Endothelial cell of umbilical vein (primary cell): ENCODE results near the gene NSMCE1. TPM values are rescaled to one million over a fixed set of nuclear protein-coding genes. Genes with fewer than 3 reads are reported as not detected.

ENCODE experiments used
- BruUV-seq: library from RNA; stranded (reverse); fragments of 400-500 nt; replicated peaks from 2 replicates; lab custom pipeline; 2021; lab: Mats Ljungman, UMichigan
- CTCF ChIA-PET: fragments of 300-600, 350-600 bp; sonication (Branson Sonifier 250); formaldehyde crosslinking; loops from one replicate; lab custom pipeline; 2021; ENCODE audit warnings: antibody characterized with exemption, inconsistent platforms; lab: Charles Lee
- POLR2A ChIA-PET: fragments of 300-600, 350-600 bp; sonication (Branson Sonifier 250); formaldehyde crosslinking; loops from one replicate; lab custom pipeline; 2021; ENCODE audit warnings: antibody characterized with exemption, inconsistent platforms; lab: Charles Lee
- DNase-seq: peaks from one replicate; pipeline ENCODE4 v3.0.0-alpha.2; 2011; ENCODE audit warnings: low read depth, low spot score
- FAIRE-seq: peaks from 2 replicates; lab custom pipeline; 2011; peaks lifted over from hg19 to GRCh38; lab: Jason Lieb, UNC
- H2AFZ ChIP-seq: 2 replicates; pipeline ENCODE4 v1.6.0; 2012; ENCODE audit warnings: low read depth, low read length, control low read depth, inconsistent platforms
- H3K27ac ChIP-seq: 2 replicates; pipeline ENCODE4 v1.5.1; 2011; ENCODE audit warnings: low read depth, mild to moderate bottlenecking, control low read depth, low read length, moderate library complexity; ENCODE audit not compliant: insufficient read depth
- H3K27me3 ChIP-seq, 2 experiments: 2 replicates each; pipeline versions ENCODE4 v1.6.0 to v1.6.1; 2011; ENCODE audit warnings: low read length in 2 of 2, mixed read lengths in 1 of 2; ENCODE audit not compliant: control insufficient read depth in 2 of 2, insufficient read depth in 2 of 2
- H3K36me3 ChIP-seq, 2 experiments: 2 replicates in 1 of 2; 3 replicates in 1 of 2; pipeline ENCODE4 v1.5.1; 2011; ENCODE audit warnings: low read length in 2 of 2, mild to moderate bottlenecking in 1 of 2, moderate library complexity in 1 of 2; ENCODE audit not compliant: control insufficient read depth in 2 of 2, insufficient read depth in 2 of 2; ENCODE audit errors: extremely low read depth in 1 of 2
- H3K4me1 ChIP-seq: 3 replicates; pipeline ENCODE4 v1.5.1; 2011; ENCODE audit warnings: mild to moderate bottlenecking, low read length; ENCODE audit not compliant: control insufficient read depth, insufficient read depth; ENCODE audit errors: extremely low read depth
- H3K4me2 ChIP-seq: 2 replicates; pipeline ENCODE4 v1.6.1; 2011; ENCODE audit warnings: low read length, control low read depth, mixed read lengths; ENCODE audit not compliant: insufficient read depth
- H3K4me3 ChIP-seq, 3 experiments: fragments of 200-600 bp in 1 of 3; sonication (generic), shearing (Covaris generic) in 1 of 3; replicated peaks in 1 of 3; 2 replicates each; pipeline ENCODE4 v1.5.1; 2011 to 2016; ENCODE audit warnings: control low read depth in 3 of 3, low read length in 3 of 3, mild to moderate bottlenecking in 2 of 3, inconsistent platforms in 1 of 3, low read depth in 1 of 3, moderate library complexity in 1 of 3; ENCODE audit not compliant: insufficient read depth in 1 of 3
- H3K79me2 ChIP-seq: 2 replicates; pipeline ENCODE4 v1.6.0; 2012; ENCODE audit warnings: low read length, inconsistent platforms; ENCODE audit not compliant: control insufficient read depth, insufficient read depth
- H3K9ac ChIP-seq: replicated peaks from 2 replicates; pipeline ENCODE3; 2011; ENCODE audit warnings: low read length, control low read depth; ENCODE audit not compliant: insufficient read depth; ENCODE audit errors: extremely low read depth
- H3K9me1 ChIP-seq: replicated peaks from 3 replicates; pipeline ENCODE4 v1.6.0; 2011; ENCODE audit warnings: mild to moderate bottlenecking, low read length; ENCODE audit not compliant: control insufficient read depth, insufficient read depth; ENCODE audit errors: extremely low read depth
- H3K9me3 ChIP-seq: replicated peaks from 2 replicates; pipeline ENCODE4 v1.5.1; 2012; ENCODE audit warnings: low read length, inconsistent platforms; ENCODE audit not compliant: control insufficient read depth, insufficient read depth
- H4K20me1 ChIP-seq: replicated peaks from 2 replicates; pipeline ENCODE3; 2011; ENCODE audit warnings: mild to moderate bottlenecking, low read length; ENCODE audit not compliant: control insufficient read depth, insufficient read depth; ENCODE audit errors: extremely low read depth
- CTCF ChIP-seq, 2 donors: IDR thresholded peaks; 1 replicate in 1 of 2; 2 replicates in 1 of 2; pipeline ENCODE4 v1.5.1; 2011; ENCODE audit warnings: low read length in 2 of 2, mild to moderate bottlenecking in 2 of 2, moderate library complexity in 2 of 2, control low read depth in 1 of 2, inconsistent platforms in 1 of 2, low read depth in 1 of 2; ENCODE audit not compliant: insufficient read depth in 1 of 2; ENCODE audit errors: extremely low read depth in 1 of 2
- EZH2 ChIP-seq: IDR thresholded peaks from 2 replicates; pipeline ENCODE4 v1.6.1; 2012; ENCODE audit warnings: borderline replicate concordance, low read depth, mild to moderate bottlenecking, moderate library complexity, low read length, inconsistent platforms; ENCODE audit not compliant: severe bottlenecking
- FOS ChIP-seq: IDR thresholded peaks from 2 replicates; pipeline ENCODE4 v1.6.1; 2011; ENCODE audit warnings: mild to moderate bottlenecking, low read length, moderate library complexity, borderline replicate concordance; ENCODE audit not compliant: insufficient read depth
- JUN ChIP-seq: IDR thresholded peaks from 2 replicates; pipeline ENCODE4 v1.6.1; 2011; ENCODE audit warnings: borderline replicate concordance, low read depth; ENCODE audit not compliant: insufficient read length, insufficient read depth
- MAX ChIP-seq: IDR thresholded peaks from 2 replicates; pipeline ENCODE4 v1.6.1; 2011; ENCODE audit not compliant: insufficient read depth, insufficient read length
- MYC ChIP-seq: IDR thresholded peaks from one replicate; pipeline ENCODE4 v1.6.1; 2011; ENCODE audit warnings: mild to moderate bottlenecking, low read depth, low read length
- POLR2AphosphoS5 ChIP-seq: IDR thresholded peaks from 2 replicates; pipeline ENCODE4 v1.6.1; 2012; ENCODE audit warnings: low read depth, mild to moderate bottlenecking, control low read depth, low read length, moderate library complexity; ENCODE audit not compliant: insufficient read depth
- dilution Hi-C: fragments of 300-500 bp; cut with MboI; formaldehyde crosslinking; loops from one replicate; pipeline ENCODE4 v1.15.0; 2019; ENCODE audit warnings: low sequenced_read_pairs; ENCODE audit not compliant: extremely low pct_ligation_motif_present
- intact Hi-C: fragments of 100-400 bp; cut with micrococcal nuclease; formaldehyde crosslinking; loops from one replicate; pipeline ENCODE4 v1.10.0; 2022
- polyA plus RNA-seq, 4 experiments: library from polyadenylated mRNA; depleted of rRNA in 3 of 4; stranded (reverse) in 3 of 4; unstranded in 1 of 4; fragments of >200 nt; gene quantifications; 2 replicates each; pipeline versions ENCODE4 v1.2.1 to v1.2.3, GENCODE V29; 2011 to 2012; ENCODE audit warnings: missing spikeins in 1 of 4
- total RNA-seq: library from RNA; stranded (reverse); gene quantifications from 2 replicates; pipeline ENCODE4 v1.2.3, GENCODE V29; 2021

The NSMCE1 gene
- total and polyA plus RNA-seq, 2 donors (not counting 3 experiments of a cell fraction or from before 2014, with no cell fraction given): 23.8 to 42.0 TPM

GRCh38 chr16:27191352-27191924 lies 77.1 kb downstream of the NSMCE1 start:
- no peaks in the 10 kb centered on the region for H3K9me1 ChIP-seq
- H3K27me3 ChIP-seq: peaks cover 5 to 11% of the 10 kb centered on the region in 2 experiments
- no peaks in the 10 kb centered on the region for H3K79me2 ChIP-seq
- H3K36me3 ChIP-seq: no peaks in the 10 kb centered on the region
- no peaks in the 10 kb centered on the region for H3K4me1 ChIP-seq
- ChIA-PET CTCF (interaction anchor here (1.0 to 4.2 kb wide), 2 partner anchors 11 to 12 kb away, joined by 4 to 16 read pairs; no protein-coding TSS in a partner anchor), POLR2A (interaction anchor here (0.8 kb wide), 1 partner anchor 8 kb away, joined by 5 read pairs; no protein-coding TSS in a partner anchor)
- H4K20me1 ChIP-seq: no peaks in the 10 kb centered on the region
- no peak overlapping the region for H3K9ac ChIP-seq
- intact Hi-C loops: no loop called here
- dilution Hi-C loops: no loop called here
- TF ChIP-seq FOS (no peak), EZH2 (no peak), POLR2AphosphoS5 (no peak), MAX (no peak), JUN (no peak), MYC (no peak), CTCF (IDR thresholded peaks at IDR 0.05; ENCODE audit: extremely low read depth in 1 of 2, insufficient read depth in 1 of 2, low read depth in 1 of 2, low read length in 2 of 2) (no peak)
- no peak overlapping the region for H3K27ac ChIP-seq
- DNase-seq (no peak), FAIRE-seq (no peak)
- no peak overlapping the region for H3K4me3 ChIP-seq
- no peak overlapping the region for H2AFZ ChIP-seq
- no peak overlapping the region for H3K4me2 ChIP-seq
- H3K9me3 ChIP-seq: no peaks in the 10 kb centered on the region
- no TSS peak for BruUV-seq
